GM13977 (cell line): ENCODE measurements around the gene MET.

ENCODE experiments used
- DNase-seq: peaks from one replicate; pipeline ENCODE4 v3.0.0; 2012; ENCODE audit warnings: low spot score
- in situ Hi-C: fragments of 300-500 bp; cut with MboI; formaldehyde crosslinking; loops from one replicate; pipeline ENCODE4 v1.12.0; 2022; ENCODE audit warnings: low sequenced_read_pairs, low pct_unique_long_range_greater_than_20kb, mixed read lengths, inconsistent platforms; ENCODE audit not compliant: unreplicated experiment
- TF ChIP-seq, protein P1 (sequence below): IDR thresholded peaks from 2 replicates; pipeline ENCODE4 v1.5.1; 2012; ENCODE audit warnings: mild to moderate bottlenecking, control low read depth; ENCODE audit not compliant: insufficient read depth; ENCODE audit errors: extremely low read depth, missing control alignments

The MET gene

DNA sequence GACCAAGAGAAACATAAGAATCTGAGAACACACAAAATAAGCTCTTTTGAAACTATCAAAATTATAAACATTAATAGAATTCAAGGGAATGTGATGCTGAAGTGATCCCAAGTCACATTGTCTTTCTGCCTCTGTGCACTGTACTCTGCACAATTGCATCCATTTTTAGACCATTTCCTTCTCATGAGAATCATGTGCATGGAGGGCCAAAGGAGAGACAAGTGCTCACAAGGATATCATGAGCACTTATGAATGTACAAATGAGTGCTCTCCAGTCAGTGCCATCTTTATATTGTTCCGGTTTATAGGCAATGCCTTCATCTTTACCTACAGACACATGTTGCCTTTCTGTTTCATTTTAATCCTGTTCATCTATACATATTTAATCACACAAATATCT is 36.9 kb downstream of the MET start:
- TF ChIP-seq, protein P1, sequence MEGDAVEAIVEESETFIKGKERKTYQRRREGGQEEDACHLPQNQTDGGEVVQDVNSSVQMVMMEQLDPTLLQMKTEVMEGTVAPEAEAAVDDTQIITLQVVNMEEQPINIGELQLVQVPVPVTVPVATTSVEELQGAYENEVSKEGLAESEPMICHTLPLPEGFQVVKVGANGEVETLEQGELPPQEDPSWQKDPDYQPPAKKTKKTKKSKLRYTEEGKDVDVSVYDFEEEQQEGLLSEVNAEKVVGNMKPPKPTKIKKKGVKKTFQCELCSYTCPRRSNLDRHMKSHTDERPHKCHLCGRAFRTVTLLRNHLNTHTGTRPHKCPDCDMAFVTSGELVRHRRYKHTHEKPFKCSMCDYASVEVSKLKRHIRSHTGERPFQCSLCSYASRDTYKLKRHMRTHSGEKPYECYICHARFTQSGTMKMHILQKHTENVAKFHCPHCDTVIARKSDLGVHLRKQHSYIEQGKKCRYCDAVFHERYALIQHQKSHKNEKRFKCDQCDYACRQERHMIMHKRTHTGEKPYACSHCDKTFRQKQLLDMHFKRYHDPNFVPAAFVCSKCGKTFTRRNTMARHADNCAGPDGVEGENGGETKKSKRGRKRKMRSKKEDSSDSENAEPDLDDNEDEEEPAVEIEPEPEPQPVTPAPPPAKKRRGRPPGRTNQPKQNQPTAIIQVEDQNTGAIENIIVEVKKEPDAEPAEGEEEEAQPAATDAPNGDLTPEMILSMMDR = no peak
- DNase-seq = no peak
- in situ Hi-C loops = no loop called here

DNA sequence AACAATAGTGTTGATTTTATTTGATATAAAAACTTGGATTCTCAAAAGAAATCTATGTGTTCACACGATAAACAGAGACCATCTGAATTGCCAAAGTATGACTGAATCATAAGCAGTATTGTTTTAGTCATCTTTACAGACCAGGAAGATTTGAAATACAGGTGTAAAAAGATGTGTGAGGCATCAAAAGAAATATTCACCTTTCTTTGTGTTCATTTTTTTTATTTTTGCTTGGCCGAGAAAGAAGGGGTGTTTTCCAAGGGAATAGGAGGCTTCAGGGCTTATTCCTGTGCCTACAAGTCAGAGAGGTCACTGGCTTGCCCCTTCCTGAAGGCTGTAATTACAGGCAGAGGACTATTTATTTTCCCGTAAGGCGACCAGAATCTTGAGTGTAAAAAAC is 37.3 kb downstream of the MET start:
- in situ Hi-C loops = no loop called here
- TF ChIP-seq, protein P1 = no peak
- DNase-seq = no peak

DNA sequence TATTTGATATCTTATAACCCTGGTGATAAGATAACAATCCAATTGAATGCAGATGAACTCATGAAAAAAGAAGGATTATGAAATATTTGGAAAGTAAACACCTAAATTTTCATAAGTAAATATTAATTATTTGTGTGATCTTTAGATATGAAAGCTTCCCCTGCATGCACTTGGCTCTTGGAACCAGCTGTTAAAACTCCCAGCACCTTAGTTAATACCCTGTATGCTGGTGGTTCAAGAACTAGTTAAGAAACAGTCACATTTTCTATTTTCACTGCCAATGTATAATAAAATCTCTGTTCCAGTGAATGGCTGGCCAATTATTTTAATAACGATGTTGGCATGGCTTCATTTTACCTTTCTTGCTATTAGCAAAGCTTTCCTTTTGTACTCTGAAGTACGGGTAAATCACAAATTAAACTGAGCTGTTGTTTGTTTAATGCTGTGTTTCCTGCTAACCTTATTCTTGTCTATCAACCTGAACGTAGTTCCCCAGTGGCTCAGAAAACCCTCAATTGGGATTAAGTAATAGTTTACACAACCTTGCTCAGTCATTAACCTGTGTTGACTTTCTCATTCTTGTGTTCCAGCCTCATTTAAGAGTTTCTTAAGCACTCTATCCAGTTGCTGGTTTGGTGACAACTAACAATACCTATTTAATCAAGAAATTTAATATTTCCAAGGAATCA is 38.9 kb downstream of the MET start:
- no peak for DNase-seq
- in situ Hi-C loops = no loop called here
- TF ChIP-seq, protein P1 = no peak

DNA sequence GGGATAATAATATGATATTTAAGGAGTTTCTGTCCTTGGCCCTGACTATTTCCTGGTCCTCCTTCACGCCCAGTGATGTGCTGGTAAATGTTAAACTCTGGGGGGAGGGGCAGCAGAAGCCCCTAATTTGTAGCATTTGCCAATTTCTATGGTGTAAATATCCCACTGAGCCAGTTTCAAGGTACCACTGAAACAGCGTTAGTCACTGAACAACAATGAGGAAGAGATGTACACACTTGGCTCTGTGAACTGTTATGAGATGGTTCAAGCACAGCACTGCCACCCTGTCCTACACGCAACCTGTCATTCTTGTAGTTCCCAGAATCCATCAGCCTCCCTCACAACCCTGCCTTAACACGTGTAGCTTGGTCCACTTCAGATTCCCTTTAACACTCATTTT is 39.8 kb downstream of the MET start:
- in situ Hi-C loops = no loop called here
- no peak for DNase-seq
- TF ChIP-seq, protein P1 = no peak

DNA sequence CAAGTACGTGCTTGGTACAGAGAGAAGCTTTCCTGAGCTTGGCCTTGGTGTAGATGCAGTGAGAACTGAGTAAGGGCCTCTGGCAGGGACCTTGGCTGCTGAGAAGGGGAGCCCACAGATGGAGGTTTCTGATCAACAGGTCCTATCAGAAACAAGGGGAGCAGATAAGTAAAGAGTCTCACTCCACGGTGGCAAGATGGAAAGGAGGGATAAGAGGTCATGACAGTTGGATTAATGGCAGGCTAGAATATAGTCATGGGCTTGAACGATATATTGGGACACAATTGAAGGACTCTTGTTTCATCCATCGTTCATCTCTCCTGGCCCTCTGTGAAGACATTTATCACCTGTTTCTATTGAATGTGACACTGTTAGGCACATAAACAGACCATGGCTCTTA is 41.5 kb downstream of the MET start:
- in situ Hi-C loops = no loop called here
- DNase-seq = no peak
- TF ChIP-seq, protein P1 = no peak

DNA sequence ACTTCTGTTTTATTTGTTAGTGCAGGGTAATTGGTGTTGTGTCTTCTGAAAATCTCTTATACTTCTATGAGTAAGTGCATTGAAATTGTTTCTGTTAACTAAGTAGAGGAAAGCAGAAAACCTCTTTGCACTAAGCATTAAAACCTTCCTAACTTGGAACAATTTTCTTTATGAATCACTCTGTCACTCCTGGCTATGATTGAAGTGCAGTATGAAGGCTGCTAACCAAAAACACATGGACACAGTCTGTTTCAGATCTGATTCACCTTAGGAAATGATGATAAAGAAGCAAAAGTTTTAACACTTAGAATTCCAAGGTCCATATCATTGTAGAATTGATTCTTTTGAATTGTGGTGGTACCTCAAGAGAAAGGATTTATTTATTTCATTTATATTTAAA is 41.9 kb downstream of the MET start:
- in situ Hi-C loops = no loop called here
- DNase-seq = no peak
- TF ChIP-seq, protein P1 = no peak
